Peyer's patch (tissue), 4 donors: Measurements from ENCODE around the gene CRLF2. TPM values are rescaled to one million over a fixed set of nuclear protein-coding genes. Genes with fewer than 3 reads are reported as not detected.
"Not testable (repeated sequence)": the region's sequence is repeated elsewhere in the genome, so short reads cannot be mapped to it uniquely, and the experiment has no call there.

ENCODE experiments used
- DNase-seq, 3 donors: peaks; one replicate each; pipeline ENCODE4 v3.0.0-alpha.2; 2017 to 2019
- H3K27ac ChIP-seq, 4 donors: fragments of 200-600 bp; sonication (generic); one replicate each; pipeline ENCODE4 v1.5.1; 2016 to 2019
- H3K27me3 ChIP-seq, 2 donors: fragments of 200-600 bp; sonication (generic); one replicate each; pipeline ENCODE4 v1.5.1; 2019
- H3K36me3 ChIP-seq, 3 donors: fragments of 200-600 bp; sonication (generic); one replicate each; pipeline ENCODE4 v1.5.1; 2016 to 2019
- H3K4me1 ChIP-seq, 4 donors: fragments of 200-600 bp; sonication (generic); one replicate each; pipeline ENCODE4 v1.5.1; 2016 to 2019
- H3K4me3 ChIP-seq, 4 donors: fragments of 200-600 bp; sonication (generic); 1 replicate in 3 of 4; 2 replicates in 1 of 4; pipeline ENCODE4 v1.5.1; 2016 to 2019; ENCODE audit warnings: mild to moderate bottlenecking in 1 of 4
- H3K9me3 ChIP-seq, 4 donors: fragments of 200-600 bp; sonication (generic); one replicate each; pipeline ENCODE4 v1.5.1; 2016 to 2019; ENCODE audit warnings: mild to moderate bottlenecking in 1 of 4
- CTCF ChIP-seq, 6 experiments: fragments of 450-650 bp in 4 of 6; fragments of 200-600 bp in 2 of 6; sonication (generic) in 1 of 6; IDR thresholded peaks; one replicate each; pipeline ENCODE4 v1.5.1; 2017 to 2019; ENCODE audit warnings: antibody characterized with exemption in 6 of 6, mild to moderate bottlenecking in 3 of 6, moderate library complexity in 1 of 6
- POLR2A ChIP-seq, 2 donors: fragments of 450-650 bp; IDR thresholded peaks; one replicate each; pipeline ENCODE4 v1.5.1; 2017; ENCODE audit warnings: antibody characterized with exemption in 2 of 2, mild to moderate bottlenecking in 2 of 2, moderate library complexity in 2 of 2
- total RNA-seq, 4 donors: library from RNA; depleted of rRNA; stranded (reverse); fragments of >200 nt; gene quantifications; one replicate each; pipeline ENCODE4 v1.1.0, GENCODE V29; 2016

CRLF2 gene
- total RNA-seq, 4 donors from 2014 or later: not detected

GRCh38 chrX:1185561-1185960 lies 26.9 kb downstream of the CRLF2 start:
- TF ChIP-seq CTCF (IDR thresholded peaks at IDR 0.05) (no peak), POLR2A (IDR thresholded peaks at IDR 0.05) (no peak)
- Histone ChIP-seq H3K27ac (no peak overlapping the region), H3K27me3 (no peaks in the 10 kb centered on the region), H3K4me1 (no peaks in the 10 kb centered on the region), H3K4me3 (no peak overlapping the region), H3K9me3 (no peaks in the 10 kb centered on the region), H3K36me3 (no peaks in the 10 kb centered on the region)
- DNase-seq: no peak

DNA sequence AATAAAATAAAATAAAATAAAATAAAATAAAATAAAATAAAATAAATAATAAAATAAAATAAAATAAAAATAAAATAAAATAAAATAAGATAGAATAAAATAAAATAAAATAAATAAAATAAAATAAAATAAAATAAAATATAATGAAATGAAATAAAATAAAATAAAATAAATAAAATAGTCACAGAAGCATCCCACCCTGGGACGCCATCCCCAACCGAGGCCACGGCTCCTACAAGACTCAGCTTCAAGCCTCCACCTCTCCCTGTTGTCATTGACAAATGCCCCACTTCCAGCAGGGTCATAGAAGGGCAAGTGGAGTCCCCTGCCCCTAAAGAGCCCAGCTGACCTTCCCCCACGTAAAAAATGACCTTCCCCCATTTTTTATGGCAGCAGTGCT lies 30.2 kb downstream of the CRLF2 start:
- H3K4me1 ChIP-seq: no peaks in the 10 kb centered on the region
- no peak overlapping the region for H3K4me3 ChIP-seq
- DNase-seq: no peak
- TF ChIP-seq POLR2A (IDR thresholded peaks at IDR 0.05) (no peak), CTCF (IDR thresholded peaks at IDR 0.05) (no peak)
- no peak overlapping the region for H3K27ac ChIP-seq
- H3K27me3 ChIP-seq: no peaks in the 10 kb centered on the region
- no peaks in the 10 kb centered on the region for H3K9me3 ChIP-seq
- H3K36me3 ChIP-seq: no peaks in the 10 kb centered on the region

DNA sequence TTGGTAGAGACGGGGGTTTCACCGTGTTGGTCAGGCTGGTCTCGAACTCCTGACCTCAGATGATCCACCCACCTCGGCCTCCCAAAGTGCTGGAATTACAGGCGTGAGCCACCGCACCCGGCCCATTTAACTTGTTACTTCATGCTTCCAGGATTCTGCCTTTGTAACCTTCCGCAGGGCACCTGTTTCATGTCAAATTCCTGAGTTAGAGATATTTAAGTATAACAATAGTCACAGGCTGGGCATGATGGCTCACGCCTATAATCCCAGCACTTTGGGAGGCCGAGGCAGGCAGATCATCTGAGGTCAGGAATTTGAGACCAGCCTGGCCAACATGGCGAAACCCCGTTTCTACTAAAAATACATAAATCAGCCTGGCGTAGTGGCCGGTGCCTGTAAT lies 30.8 kb downstream of the CRLF2 start:
- not testable (repeated sequence) for H3K4me1 ChIP-seq, H3K36me3 ChIP-seq, DNase-seq, H3K9me3 ChIP-seq, H3K4me3 ChIP-seq, H3K27me3 ChIP-seq, H3K27ac ChIP-seq

DNA sequence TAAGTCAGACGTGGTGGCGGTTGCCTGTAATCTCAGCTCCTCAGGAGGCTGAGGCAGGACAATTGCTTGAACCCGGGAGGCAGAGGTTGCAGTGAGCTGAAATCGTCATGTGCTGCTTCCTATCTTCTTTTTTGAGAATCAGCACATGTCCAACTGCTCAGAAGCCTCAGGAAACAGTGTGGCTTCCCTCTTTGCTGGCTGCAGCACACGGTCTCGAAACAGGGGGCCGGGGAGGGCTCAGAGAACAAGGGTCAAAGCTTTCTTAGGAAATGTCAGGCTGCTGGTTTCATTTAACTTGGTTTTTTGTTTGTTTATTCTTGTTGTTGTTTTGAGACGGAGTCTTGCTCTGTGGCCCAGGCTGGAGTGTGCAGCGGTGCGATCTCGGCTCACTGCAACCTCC lies 31.3 kb downstream of the CRLF2 start:
- no peaks in the 10 kb centered on the region for H3K9me3 ChIP-seq
- H3K4me1 ChIP-seq: no peaks in the 10 kb centered on the region
- no peak overlapping the region for H3K27ac ChIP-seq
- no peaks in the 10 kb centered on the region for H3K27me3 ChIP-seq
- no peak overlapping the region for H3K4me3 ChIP-seq
- no peaks in the 10 kb centered on the region for H3K36me3 ChIP-seq
- TF ChIP-seq POLR2A (IDR thresholded peaks at IDR 0.05): no peak
- TF ChIP-seq CTCF (IDR thresholded peaks at IDR 0.05): no peak
- DNase-seq: no peak

GRCh38 chrX:1178580-1179057 lies 33.8 kb downstream of the CRLF2 start:
- Histone ChIP-seq H3K4me3 (no peak overlapping the region), H3K36me3 (no peaks in the 10 kb centered on the region), H3K27me3 (no peaks in the 10 kb centered on the region), H3K27ac (no peak overlapping the region), H3K4me1 (no peaks in the 10 kb centered on the region), H3K9me3 (no peaks in the 10 kb centered on the region)
- DNase-seq: no peak
- no peak for TF ChIP-seq CTCF (IDR thresholded peaks at IDR 0.05)
- no peak for TF ChIP-seq POLR2A (IDR thresholded peaks at IDR 0.05)

DNA sequence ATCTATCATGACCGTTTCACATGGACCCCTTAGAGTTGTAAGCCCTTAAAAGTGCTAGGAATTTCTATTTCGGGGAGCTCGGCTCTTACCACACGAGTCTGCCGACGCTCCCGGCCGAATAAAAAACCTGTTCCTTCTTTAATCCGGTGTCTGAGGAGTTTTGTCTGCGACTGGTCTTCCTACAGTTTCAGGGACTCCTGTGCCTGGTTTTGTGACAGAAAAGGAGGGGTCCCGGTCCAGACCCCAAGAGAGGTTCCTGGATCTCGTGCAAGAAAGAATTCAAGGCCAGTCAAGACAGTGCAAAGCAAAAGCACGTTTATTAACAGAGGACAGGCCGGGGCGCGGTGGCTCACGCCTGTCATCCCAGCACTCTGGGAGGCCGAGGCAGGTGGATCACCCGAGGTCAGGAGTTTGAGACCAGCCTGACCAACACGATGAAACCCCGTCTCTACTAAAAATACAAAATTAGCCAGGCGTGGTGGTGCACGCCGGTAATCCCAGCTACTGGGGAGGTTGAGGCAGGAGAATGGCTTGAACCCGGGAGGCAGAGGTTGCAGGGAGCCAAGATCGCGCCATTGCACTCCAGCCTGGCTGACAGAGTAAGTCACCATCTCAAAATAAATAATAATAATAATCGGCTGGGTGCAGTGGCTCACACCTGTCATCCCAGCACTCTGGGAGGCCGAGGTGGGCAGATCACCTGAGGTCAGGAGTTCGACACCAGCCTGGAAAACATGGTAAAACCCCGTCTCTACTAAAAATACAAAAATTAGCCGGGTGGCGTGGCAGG lies 35.7 kb downstream of the CRLF2 start:
- not testable (repeated sequence) for H3K27me3 ChIP-seq, H3K4me3 ChIP-seq, H3K27ac ChIP-seq, H3K9me3 ChIP-seq, H3K36me3 ChIP-seq, H3K4me1 ChIP-seq, DNase-seq

DNA sequence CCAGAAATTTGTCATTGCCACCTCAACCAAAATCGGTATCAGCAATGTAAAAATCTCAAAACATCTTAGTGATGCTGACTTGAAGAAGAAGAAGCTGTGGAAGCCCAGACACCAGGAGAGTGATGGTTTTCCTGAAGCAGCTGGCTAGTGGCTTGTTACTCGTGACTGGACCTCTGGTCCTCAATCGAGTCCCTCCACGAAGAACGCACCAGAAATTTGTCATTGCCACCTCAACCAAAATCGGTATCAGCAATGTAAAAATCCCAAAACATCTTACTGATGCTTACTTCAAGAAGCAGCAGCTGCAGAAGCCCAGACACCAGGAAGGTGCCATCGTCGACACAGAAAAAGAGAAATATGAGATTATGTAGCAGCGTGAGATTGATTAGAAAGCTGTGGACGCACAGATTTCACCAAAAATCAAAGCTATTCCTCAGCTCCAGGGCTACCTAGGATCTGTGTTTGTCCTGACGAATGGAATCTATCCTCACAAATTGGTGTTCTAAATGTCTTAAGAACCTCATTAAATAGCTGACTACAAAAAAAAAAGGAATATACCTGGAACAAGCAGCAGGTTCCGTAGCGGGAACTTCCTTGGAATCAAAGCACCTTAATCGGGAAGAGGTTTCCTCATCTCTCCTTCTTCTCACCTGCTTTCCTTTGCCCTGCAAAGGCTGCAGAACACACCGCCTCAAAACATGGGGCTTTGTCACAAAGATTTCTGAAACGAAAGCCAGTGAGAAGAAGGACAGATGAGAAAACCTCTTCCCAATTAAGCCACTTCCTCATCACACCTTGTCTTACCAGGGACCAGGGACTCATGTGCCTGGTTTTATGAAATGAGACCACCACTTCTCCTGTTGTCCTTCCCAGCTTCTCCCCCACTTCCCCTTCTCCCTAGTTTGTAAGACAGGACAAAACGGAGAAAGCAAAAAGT lies 37.6 kb downstream of the CRLF2 start:
- not testable (repeated sequence) for H3K27me3 ChIP-seq, H3K9me3 ChIP-seq, H3K36me3 ChIP-seq, H3K4me1 ChIP-seq, H3K4me3 ChIP-seq, DNase-seq, H3K27ac ChIP-seq

DNA sequence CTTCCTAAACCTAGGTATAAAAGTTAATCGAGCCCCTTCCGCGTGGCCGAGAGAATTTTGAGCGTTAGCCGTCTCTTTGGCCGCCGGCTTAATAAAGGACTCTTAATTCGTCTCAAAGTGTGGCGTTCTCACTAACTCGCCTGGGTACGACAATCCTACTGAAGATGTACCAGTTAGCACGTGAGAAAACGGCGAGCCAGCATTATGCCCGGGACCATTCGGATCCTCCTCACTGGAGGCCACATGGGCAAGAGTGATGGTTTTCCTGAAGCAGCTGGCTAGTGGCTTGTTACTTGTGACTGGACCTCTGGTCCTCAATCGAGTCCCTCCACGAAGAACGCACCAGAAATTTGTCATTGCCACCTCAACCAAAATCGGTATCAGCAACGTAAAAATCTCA lies 39.0 kb downstream of the CRLF2 start:
- H3K4me3 ChIP-seq, H3K9me3 ChIP-seq, H3K27me3 ChIP-seq, H3K27ac ChIP-seq, H3K36me3 ChIP-seq, DNase-seq, H3K4me1 ChIP-seq: not testable (repeated sequence)
